OCI-LY3 (cell line): ENCODE results near the gene LGALSL.

ENCODE experiments used
- H2AFZ ChIP-seq: fragments of 200-600, 300-600 bp; shearing (Covaris generic); 2 replicates; pipeline ENCODE4 v1.6.0; 2014; ENCODE audit warnings: antibody characterized with exemption, low read depth, low read length
- H3K27ac ChIP-seq: fragments of 200-600, 300-600 bp; sonication (generic); 2 replicates; pipeline ENCODE4 v1.5.1; 2014; ENCODE audit warnings: mild to moderate bottlenecking, low read length, moderate library complexity, mixed read lengths
- H3K27me3 ChIP-seq: fragments of 200-600, 300-600 bp; sonication (generic); 2 replicates; pipeline ENCODE4 v1.6.1; 2014; ENCODE audit warnings: low read depth, low read length, mixed read lengths
- H3K36me3 ChIP-seq: fragments of 200-600, 300-600 bp; sonication (generic); replicated peaks from 2 replicates; pipeline ENCODE3; 2014; ENCODE audit warnings: low read depth, low read length, mixed read lengths
- H3K4me1 ChIP-seq: fragments of 300-600, 200-600 bp; sonication (generic); 2 replicates; pipeline ENCODE4 v1.6.1; 2014; ENCODE audit warnings: low read length, mixed read lengths
- H3K4me2 ChIP-seq: fragments of 200-600, 300-600 bp; sonication (generic); 2 replicates; pipeline ENCODE4 v1.6.1; 2014; ENCODE audit warnings: low read length, mixed read lengths
- H3K4me3 ChIP-seq: fragments of 300-600, 200-600 bp; sonication (generic); 2 replicates; pipeline ENCODE4 v1.5.1; 2014; ENCODE audit warnings: antibody characterized with exemption, mild to moderate bottlenecking, low read length, moderate library complexity
- H3K79me2 ChIP-seq: fragments of 300-600, 200-600 bp; shearing (Covaris generic); 2 replicates; pipeline ENCODE4 v1.6.1; 2014; ENCODE audit warnings: mild to moderate bottlenecking, low read length, mixed read lengths
- H3K9ac ChIP-seq: fragments of 300-600, 200-600 bp; shearing (Covaris generic); 2 replicates; pipeline ENCODE4 v1.6.0; 2014; ENCODE audit warnings: mild to moderate bottlenecking, low read length, moderate library complexity
- H3K9me3 ChIP-seq: fragments of 200-600, 300-600 bp; shearing (Covaris generic); 2 replicates; pipeline ENCODE4 v1.6.1; 2014; ENCODE audit warnings: low read length, mixed read lengths; ENCODE audit not compliant: insufficient read depth
- H4K20me1 ChIP-seq: fragments of 200-600, 300-600 bp; sonication (generic); 2 replicates; pipeline ENCODE4 v1.6.1; 2016; ENCODE audit warnings: low read length, mixed read lengths; ENCODE audit not compliant: insufficient read depth
- CTCF ChIP-seq: fragments of 200-600, 300-600 bp; sonication (generic); IDR thresholded peaks from 2 replicates; pipeline ENCODE4 v1.5.1; 2014; ENCODE audit warnings: antibody characterized with exemption, low read length, low read depth
- EZH2phosphoT487 ChIP-seq: fragments of 200-600 bp; shearing (Covaris generic); IDR thresholded peaks from 2 replicates; pipeline ENCODE4 v1.6.1; 2018; ENCODE audit warnings: antibody characterized with exemption, mixed run types, low read depth

LGALSL gene

DNA sequence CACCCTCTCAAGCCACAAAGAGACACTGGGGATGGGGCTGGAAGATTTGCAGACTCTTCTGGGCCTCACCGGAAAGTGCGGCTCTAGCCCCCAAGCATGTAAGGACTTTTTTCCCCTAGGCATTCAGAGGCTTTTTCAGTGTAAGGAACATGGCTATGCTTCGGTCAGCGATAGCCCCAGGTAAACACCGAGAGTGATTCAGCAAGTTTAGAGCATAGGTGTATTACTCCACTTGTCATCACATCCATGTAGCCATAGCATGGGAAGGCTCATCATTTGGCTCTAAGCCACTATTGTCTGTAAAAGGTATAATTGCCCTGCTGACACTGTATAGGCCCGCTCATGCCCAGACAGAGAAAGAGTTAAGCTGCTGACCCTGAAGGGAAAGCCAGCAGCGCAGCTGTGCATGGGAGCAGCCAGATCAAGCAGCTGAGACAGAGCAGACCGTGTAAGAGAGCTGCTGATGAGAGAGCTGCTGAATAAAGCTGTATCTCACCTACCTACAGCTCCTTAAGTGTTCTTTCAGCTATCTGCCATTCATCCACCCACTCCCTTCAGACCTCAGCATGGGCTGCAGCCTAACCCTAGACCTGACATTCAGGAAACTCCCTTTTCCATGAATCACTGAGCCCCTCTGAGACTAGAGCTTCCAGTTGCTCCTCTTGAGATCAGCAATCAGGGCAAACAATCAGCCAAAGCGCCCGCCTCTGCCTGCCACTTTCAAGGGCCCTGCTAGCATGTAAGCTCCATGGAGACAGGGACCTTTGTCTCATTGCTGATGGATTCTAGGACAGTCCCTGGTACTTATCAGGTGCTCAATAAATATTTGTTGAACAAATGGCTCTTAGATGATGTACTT lies 25.5 kb downstream of the LGALSL start:
- H3K4me2 ChIP-seq = no peak overlapping the region
- H2AFZ ChIP-seq = no peak overlapping the region
- no peaks in the 10 kb centered on the region for H4K20me1 ChIP-seq

GRCh38 chr2:64481665-64482064 lies 27.7 kb downstream of the LGALSL start:
- H3K4me2 ChIP-seq = no peak overlapping the region
- H3K79me2 ChIP-seq = no peaks in the 10 kb centered on the region
- no peaks in the 10 kb centered on the region for H4K20me1 ChIP-seq
- TF ChIP-seq EZH2phosphoT487 = no peak
- TF ChIP-seq CTCF = no peak
- peaks cover 4% of the 10 kb centered on the region for H3K4me1 ChIP-seq
- no peaks in the 10 kb centered on the region for H3K36me3 ChIP-seq
- H3K9ac ChIP-seq = no peak overlapping the region
- H3K27me3 ChIP-seq = peaks cover 18% of the 10 kb centered on the region
- H3K9me3 ChIP-seq = no peaks in the 10 kb centered on the region
- H2AFZ ChIP-seq = no peak overlapping the region
- H3K4me3 ChIP-seq = no peak overlapping the region
- H3K27ac ChIP-seq = no peak overlapping the region

More for the DNA sequence above, 25.5 kb downstream of the LGALSL start:
- Histone ChIP-seq H3K27me3 (no peaks in the 10 kb centered on the region), H3K4me1 (peaks cover 2% of the 10 kb centered on the region), H3K36me3 (no peaks in the 10 kb centered on the region), H3K27ac (no peak overlapping the region), H3K79me2 (no peaks in the 10 kb centered on the region), H3K9ac (no peak overlapping the region), H3K9me3 (no peaks in the 10 kb centered on the region), H3K4me3 (no peak overlapping the region)
- TF ChIP-seq EZH2phosphoT487 = no peak
- TF ChIP-seq CTCF = no peak

- Histone ChIP-seq H3K79me2 (no peaks in the 10 kb centered on the region), H3K4me1 (peaks cover 9% of the 10 kb centered on the region), H2AFZ (no peak overlapping the region), H3K9ac (no peak overlapping the region), H3K27ac (no peak overlapping the region), H3K27me3 (peaks cover 23% of the 10 kb centered on the region), H3K4me2 (no peak overlapping the region), H3K9me3 (no peaks in the 10 kb centered on the region), H4K20me1 (no peaks in the 10 kb centered on the region), H3K36me3 (no peaks in the 10 kb centered on the region), H3K4me3 (no peak overlapping the region)
- TF ChIP-seq EZH2phosphoT487 = no peak
- no peak for TF ChIP-seq CTCF
These were observed 28.3 kb downstream of the LGALSL start for GRCh38 chr2:64482243-64482642.

DNA sequence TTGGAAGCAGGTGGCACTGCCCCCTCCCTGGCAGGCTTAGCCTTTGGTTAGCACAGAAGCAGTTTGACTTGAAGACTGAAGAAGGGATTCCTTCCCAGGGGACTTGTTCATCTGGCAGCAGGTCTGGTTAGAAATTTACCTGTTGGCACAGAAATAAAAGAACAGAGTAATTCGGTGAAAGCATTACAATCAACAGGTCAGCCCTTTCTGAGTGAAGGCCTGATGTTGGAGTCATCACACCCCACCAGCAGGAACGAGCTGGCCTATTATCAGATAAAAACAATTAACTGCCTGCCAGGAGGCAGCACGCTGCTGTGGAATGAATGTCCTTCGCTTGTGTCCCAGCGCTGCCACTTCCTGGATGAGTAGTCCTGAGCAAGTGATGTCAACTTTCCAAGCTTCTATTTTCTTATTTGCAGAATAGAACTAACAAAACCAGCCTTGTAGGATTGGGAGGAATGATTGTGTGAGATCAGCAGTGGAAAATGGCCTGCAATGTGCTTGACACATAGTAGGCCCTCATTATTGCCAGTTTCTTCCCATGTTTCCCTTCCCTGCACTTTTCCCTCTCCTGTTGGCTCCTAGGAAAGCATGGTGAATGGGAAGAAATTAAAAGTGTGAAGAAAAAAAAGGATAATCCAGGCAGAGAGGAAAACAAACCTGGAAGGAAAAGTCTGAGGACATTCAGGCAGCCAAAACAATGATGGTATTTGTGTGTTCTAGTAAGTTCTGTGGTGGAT lies 29.0 kb downstream of the LGALSL start:
- H3K27me3 ChIP-seq = peaks cover 25% of the 10 kb centered on the region
- H3K4me2 ChIP-seq = no peak overlapping the region
- TF ChIP-seq EZH2phosphoT487 = no peak
- TF ChIP-seq CTCF = no peak
- no peaks in the 10 kb centered on the region for H3K36me3 ChIP-seq
- no peak overlapping the region for H3K27ac ChIP-seq
- no peaks in the 10 kb centered on the region for H3K79me2 ChIP-seq
- peaks cover 12% of the 10 kb centered on the region for H3K4me1 ChIP-seq
- H3K9ac ChIP-seq = no peak overlapping the region
- no peak overlapping the region for H2AFZ ChIP-seq
- H4K20me1 ChIP-seq = no peaks in the 10 kb centered on the region
- no peaks in the 10 kb centered on the region for H3K9me3 ChIP-seq
- H3K4me3 ChIP-seq = no peak overlapping the region
